GM23338 (cell line): Measurements from ENCODE around the gene CDCA7. TPM values are rescaled to one million over a fixed set of nuclear protein-coding genes. Genes with fewer than 3 reads are reported as not detected.
A peak's percentile ranks its signal among the peaks of the same experiment; 100 is the strongest.

ENCODE experiments used
- ATAC-seq: fragments of 200-7000 bp; cut with Tn5 transposase; 3 replicates; pipeline ENCODE4 v1.9.1; 2020
- DNase-seq: peaks from one replicate; pipeline ENCODE4 v3.0.0-alpha.2; 2015; ENCODE audit warnings: low spot score
- H2AFZ ChIP-seq: fragments of 200-600 bp; sonication (generic); 2 replicates; pipeline ENCODE4 v1.8.0; 2016; ENCODE audit warnings: antibody characterized with exemption, mild to moderate bottlenecking, moderate library complexity
- H3F3A ChIP-seq: fragments of 200-600 bp; sonication (generic); replicated peaks from 2 replicates; pipeline ENCODE4 v1.8.0; 2017; ENCODE audit warnings: antibody characterized with exemption, mixed run types, low read depth
- H3K27ac ChIP-seq: fragments of 200-600 bp; sonication (generic); 2 replicates; pipeline ENCODE4 v1.6.1; 2016; ENCODE audit warnings: low read depth
- H3K27me3 ChIP-seq: fragments of 200-600 bp; sonication (generic); 2 replicates; pipeline ENCODE4 v1.8.0; 2016; ENCODE audit warnings: mild to moderate bottlenecking, mixed run types, moderate library complexity; ENCODE audit not compliant: insufficient read depth
- H3K36me3 ChIP-seq: fragments of 200-600 bp; sonication (generic); 2 replicates; pipeline ENCODE4 v1.8.0; 2016; ENCODE audit warnings: mild to moderate bottlenecking; ENCODE audit not compliant: insufficient read depth
- H3K4me1 ChIP-seq: fragments of 200-600 bp; sonication (generic); 2 replicates; pipeline ENCODE4 v1.8.0; 2016; ENCODE audit warnings: mild to moderate bottlenecking, moderate library complexity; ENCODE audit not compliant: insufficient read depth
- H3K4me2 ChIP-seq: fragments of 200-600 bp; sonication (generic); 2 replicates; pipeline ENCODE4 v1.7.1; 2017; ENCODE audit warnings: mixed run types
- H3K4me3 ChIP-seq: fragments of 200-600 bp; sonication (generic); 2 replicates; pipeline ENCODE4 v1.6.1; 2016; ENCODE audit warnings: mixed run types
- H3K79me2 ChIP-seq: fragments of 200-600 bp; sonication (generic); replicated peaks from 2 replicates; pipeline ENCODE4 v1.8.0; 2017; ENCODE audit warnings: mild to moderate bottlenecking; ENCODE audit not compliant: insufficient read depth
- H3K9me2 ChIP-seq: fragments of 200-600 bp; sonication (generic); 2 replicates; pipeline ENCODE4 v1.8.0; 2017; ENCODE audit not compliant: insufficient read depth
- H4K20me1 ChIP-seq: fragments of 200-600 bp; sonication (generic); replicated peaks from 2 replicates; pipeline ENCODE4 v1.8.0; 2017; ENCODE audit warnings: mild to moderate bottlenecking; ENCODE audit not compliant: insufficient read depth
- H3K27ac Mint-ChIP-seq: 2 replicates; pipeline ENCODE4 v1.8.0; 2020; ENCODE audit warnings: inconsistent platforms, mild to moderate bottlenecking, moderate library complexity, mixed read lengths
- H3K27me3 Mint-ChIP-seq: 3 replicates; pipeline ENCODE4 v1.8.0; 2022; ENCODE audit warnings: low read depth, mild to moderate bottlenecking, moderate library complexity, mixed read lengths, inconsistent platforms; ENCODE audit not compliant: insufficient read depth, poor library complexity
- H3K36me3 Mint-ChIP-seq: 3 replicates; pipeline ENCODE4 v1.8.0; 2021; ENCODE audit warnings: low read depth, mild to moderate bottlenecking, inconsistent platforms, moderate library complexity, mixed read lengths
- H3K4me1 Mint-ChIP-seq: 3 replicates; pipeline ENCODE4 v1.8.0; 2020; ENCODE audit warnings: mild to moderate bottlenecking, inconsistent platforms, mixed read lengths
- H3K4me3 Mint-ChIP-seq: 3 replicates; pipeline ENCODE4 v1.8.0; 2021; ENCODE audit warnings: moderate library complexity, mild to moderate bottlenecking, inconsistent platforms, mixed read lengths
- H3K9me3 Mint-ChIP-seq: 3 replicates; pipeline ENCODE4 v1.8.0; 2020; ENCODE audit warnings: moderate library complexity, mild to moderate bottlenecking, inconsistent platforms, mixed read lengths
- CREB1 ChIP-seq: fragments of 250-450 bp; sonication (Bioruptor Pico); IDR thresholded peaks from 2 replicates; pipeline ENCODE4 v1.5.0; 2020; ENCODE audit warnings: low read depth, mild to moderate bottlenecking, moderate library complexity
- CTCF ChIP-seq, 2 experiments: fragments of 200-600 bp in 1 of 2; sonication (generic) in 1 of 2; conservative IDR thresholded peaks; 2 replicates each; pipeline versions ENCODE4 v1.5.1 to v1.6.1; 2016 to 2017; ENCODE audit warnings: antibody characterized with exemption in 2 of 2, low read depth in 2 of 2, mild to moderate bottlenecking in 2 of 2, moderate library complexity in 1 of 2
- ETS1 ChIP-seq: IDR thresholded peaks from 2 replicates; pipeline ENCODE4 v1.6.1; 2016; ENCODE audit warnings: antibody characterized with exemption
- EZH2 ChIP-seq: fragments of 200-600 bp; sonication (generic); IDR thresholded peaks from one replicate; pipeline ENCODE4 v1.8.0; 2017; ENCODE audit warnings: antibody characterized with exemption, mild to moderate bottlenecking, low read depth; ENCODE audit not compliant: unreplicated experiment
- JUNB ChIP-seq: IDR thresholded peaks from one replicate; pipeline ENCODE4 v1.6.1; 2016; ENCODE audit warnings: antibody characterized with exemption; ENCODE audit not compliant: unreplicated experiment
- POLR2AphosphoS5 ChIP-seq: IDR thresholded peaks from 2 replicates; pipeline ENCODE4 v1.6.1; 2016; ENCODE audit warnings: antibody characterized with exemption, low read depth
- REST ChIP-seq: IDR thresholded peaks from one replicate; pipeline ENCODE4 v1.6.1; 2018; ENCODE audit warnings: antibody characterized with exemption; ENCODE audit not compliant: unreplicated experiment
- STAT1 ChIP-seq: IDR thresholded peaks from one replicate; pipeline ENCODE4 v1.6.1; 2016; ENCODE audit warnings: antibody characterized with exemption; ENCODE audit not compliant: unreplicated experiment
- ZNF114 ChIP-seq: fragments of 250-450 bp; sonication (Bioruptor Pico); IDR thresholded peaks from 2 replicates; pipeline ENCODE4 v1.5.0; 2020; ENCODE audit warnings: mild to moderate bottlenecking, moderate library complexity
- ZNF331 ChIP-seq: fragments of 250-450 bp; sonication (Bioruptor Pico); IDR thresholded peaks from 2 replicates; pipeline ENCODE4 v1.5.0; 2020; ENCODE audit warnings: low read depth, mild to moderate bottlenecking, moderate library complexity
- polyA plus RNA-seq: library from polyadenylated mRNA; unstranded; fragments of >200 nt; fragmentation: Nextera tagmentation; extraction: Ambion mirVana; gene quantifications from 2 replicates; pipeline ENCODE4 v1.2.1, GENCODE V29; 2016
- total RNA-seq: library from RNA; depleted of rRNA; stranded (reverse); fragments of >200 nt; shearing (Covaris generic); gene quantifications from 2 replicates; pipeline ENCODE4 v1.2.3, GENCODE V29; 2014

CDCA7 gene
- total and polyA plus RNA-seq, 2 experiments from 2014 or later: 63.7 to 95.5 TPM

- no peaks in the 10 kb centered on the region for H3K36me3 ChIP-seq
- ATAC-seq (no peak), DNase-seq (no peak)
- Mint-ChIP-seq H3K27me3 (no peaks in the 10 kb centered on the region), H3K4me3 (no peak overlapping the region), H3K4me1 (peaks cover 9% of the 10 kb centered on the region), H3K36me3 (no peaks in the 10 kb centered on the region), H3K27ac (no peak overlapping the region), H3K9me3 (no peaks in the 10 kb centered on the region)
- no peak overlapping the region for H3K4me2 ChIP-seq
- no peak for TF ChIP-seq STAT1
- TF ChIP-seq EZH2: no peak
- H3F3A ChIP-seq: 0 out of 2 replicates have a peak, but pooled peaks cover 2% of the 10 kb centered on the region
- no peaks in the 10 kb centered on the region for H3K79me2 ChIP-seq
- H3K27ac ChIP-seq: no peak overlapping the region
- H4K20me1 ChIP-seq: no peaks in the 10 kb centered on the region
- H3K27me3 ChIP-seq: no peaks in the 10 kb centered on the region
- H3K9me2 ChIP-seq: no peaks in the 10 kb centered on the region
- no peak overlapping the region for H3K4me3 ChIP-seq
- H2AFZ ChIP-seq: no peak overlapping the region
- H3K4me1 ChIP-seq: peaks cover 9% of the 10 kb centered on the region
Observed at GRCh38 chr2:173410579-173410978, 55.9 kb downstream of the CDCA7 start.

GRCh38 chr2:173412628-173413027 is 58.0 kb downstream of the CDCA7 start:
- Mint-ChIP-seq H3K4me1 (peaks cover 18% of the 10 kb centered on the region), H3K4me3 (no peak overlapping the region), H3K36me3 (no peaks in the 10 kb centered on the region), H3K27ac (no peak overlapping the region), H3K27me3 (no peaks in the 10 kb centered on the region), H3K9me3 (no peaks in the 10 kb centered on the region)
- no peak for ATAC-seq
- DNase-seq: no peak
- Histone ChIP-seq H3K4me1 (peaks cover 17% of the 10 kb centered on the region), H3K27ac (no peak overlapping the region), H3K9me2 (no peaks in the 10 kb centered on the region), H3K27me3 (no peaks in the 10 kb centered on the region), H3F3A (0 out of 2 replicates have a peak, but pooled peaks cover 2% of the 10 kb centered on the region), H2AFZ (peak overlapping the region; percentile 94), H3K4me2 (no peak overlapping the region), H3K4me3 (no peak overlapping the region), H3K79me2 (no peaks in the 10 kb centered on the region), H3K36me3 (no peaks in the 10 kb centered on the region), H4K20me1 (no peaks in the 10 kb centered on the region)
- no peak for TF ChIP-seq JUNB
- TF ChIP-seq ZNF331 (CRISPR knock-in tag): no peak
- no peak for TF ChIP-seq CREB1
- no peak for TF ChIP-seq POLR2AphosphoS5
- TF ChIP-seq REST: no peak
- no peak for TF ChIP-seq ETS1
- no peak for TF ChIP-seq ZNF114
- TF ChIP-seq CTCF (conservative IDR thresholded peaks at IDR 0.05; ENCODE audit: low read depth in 2 of 2): no peak
